HL-60 (cell line): ENCODE data around the gene PLOD3.

ENCODE experiments used
- CTCF ChIP-seq: IDR thresholded peaks from one replicate; pipeline ENCODE4 v1.5.1; 2011; ENCODE audit warnings: low read length, control low read depth, inconsistent platforms; ENCODE audit not compliant: insufficient read depth
- GABPA ChIP-seq: IDR thresholded peaks from 2 replicates; pipeline ENCODE4 v1.6.1; 2012; ENCODE audit warnings: low read depth
- SPI1 ChIP-seq: IDR thresholded peaks from 2 replicates; pipeline ENCODE4 v1.6.1; 2012; ENCODE audit warnings: low read depth, mild to moderate bottlenecking, borderline replicate concordance
- TF ChIP-seq, protein P1 (sequence below): IDR thresholded peaks from 2 replicates; pipeline ENCODE4 v1.6.1; 2012; ENCODE audit warnings: low read depth; ENCODE audit not compliant: insufficient replicate concordance

- no peak for TF ChIP-seq CTCF
- no peak for TF ChIP-seq GABPA
- TF ChIP-seq SPI1, result no peak
- TF ChIP-seq, protein P1, sequence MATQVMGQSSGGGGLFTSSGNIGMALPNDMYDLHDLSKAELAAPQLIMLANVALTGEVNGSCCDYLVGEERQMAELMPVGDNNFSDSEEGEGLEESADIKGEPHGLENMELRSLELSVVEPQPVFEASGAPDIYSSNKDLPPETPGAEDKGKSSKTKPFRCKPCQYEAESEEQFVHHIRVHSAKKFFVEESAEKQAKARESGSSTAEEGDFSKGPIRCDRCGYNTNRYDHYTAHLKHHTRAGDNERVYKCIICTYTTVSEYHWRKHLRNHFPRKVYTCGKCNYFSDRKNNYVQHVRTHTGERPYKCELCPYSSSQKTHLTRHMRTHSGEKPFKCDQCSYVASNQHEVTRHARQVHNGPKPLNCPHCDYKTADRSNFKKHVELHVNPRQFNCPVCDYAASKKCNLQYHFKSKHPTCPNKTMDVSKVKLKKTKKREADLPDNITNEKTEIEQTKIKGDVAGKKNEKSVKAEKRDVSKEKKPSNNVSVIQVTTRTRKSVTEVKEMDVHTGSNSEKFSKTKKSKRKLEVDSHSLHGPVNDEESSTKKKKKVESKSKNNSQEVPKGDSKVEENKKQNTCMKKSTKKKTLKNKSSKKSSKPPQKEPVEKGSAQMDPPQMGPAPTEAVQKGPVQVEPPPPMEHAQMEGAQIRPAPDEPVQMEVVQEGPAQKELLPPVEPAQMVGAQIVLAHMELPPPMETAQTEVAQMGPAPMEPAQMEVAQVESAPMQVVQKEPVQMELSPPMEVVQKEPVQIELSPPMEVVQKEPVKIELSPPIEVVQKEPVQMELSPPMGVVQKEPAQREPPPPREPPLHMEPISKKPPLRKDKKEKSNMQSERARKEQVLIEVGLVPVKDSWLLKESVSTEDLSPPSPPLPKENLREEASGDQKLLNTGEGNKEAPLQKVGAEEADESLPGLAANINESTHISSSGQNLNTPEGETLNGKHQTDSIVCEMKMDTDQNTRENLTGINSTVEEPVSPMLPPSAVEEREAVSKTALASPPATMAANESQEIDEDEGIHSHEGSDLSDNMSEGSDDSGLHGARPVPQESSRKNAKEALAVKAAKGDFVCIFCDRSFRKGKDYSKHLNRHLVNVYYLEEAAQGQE, result no peak
Measured at GRCh38 chr7:101180130-101180755, 37.1 kb downstream of the PLOD3 start, which contains the start of gene NAT16.
